COLO829 (cell line): ENCODE results near the gene FAM32A.

Source experiments
- DNase-seq: peaks from one replicate; pipeline ENCODE4 v3.0.0; 2012; ENCODE audit warnings: low spot score

Gene FAM32A

DNA sequence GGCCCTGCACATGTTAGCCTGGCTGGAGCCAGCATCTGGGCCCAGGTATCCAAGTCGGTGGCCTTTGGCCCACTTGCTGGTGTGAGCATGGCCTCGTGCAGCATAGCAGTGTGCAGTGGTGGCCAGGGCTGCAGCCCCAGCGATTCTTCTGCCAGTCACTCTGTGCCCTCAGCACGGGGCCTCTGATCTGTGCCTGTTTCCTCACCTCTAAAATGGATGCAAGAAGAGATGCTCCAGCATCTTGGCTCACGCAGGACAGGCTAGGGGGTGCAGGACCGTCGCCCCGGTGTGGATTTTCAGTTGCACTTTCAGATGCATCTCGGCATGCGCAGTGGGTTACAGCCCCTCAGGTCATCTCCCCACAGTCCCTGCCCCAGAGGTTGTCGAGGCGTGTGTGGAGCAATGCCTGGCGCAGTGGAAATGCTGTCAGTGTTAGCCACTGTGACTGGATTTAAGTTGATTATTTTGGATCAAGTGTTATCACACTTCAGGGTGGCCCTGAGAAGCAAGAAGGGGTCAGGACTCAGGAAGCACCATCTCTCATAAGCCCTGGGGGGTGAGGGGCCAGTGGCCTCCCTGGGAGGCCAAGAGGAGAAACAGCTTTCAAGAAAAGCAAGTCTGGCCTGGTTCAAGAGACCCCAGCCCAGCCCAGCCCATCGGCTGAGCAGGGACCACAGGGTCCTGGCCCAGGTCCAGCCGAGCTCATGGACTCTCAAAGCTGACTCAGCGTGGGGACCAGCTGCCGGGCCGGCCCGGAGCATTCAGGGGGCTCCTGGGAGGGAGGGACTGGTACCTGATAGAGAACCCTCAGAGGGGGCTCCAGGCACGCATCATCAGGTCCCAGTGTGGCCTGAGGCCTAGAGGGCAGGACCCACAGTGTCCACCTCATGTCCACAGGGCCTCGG is 40.3 kb downstream of the FAM32A start:
- DNase-seq: no peak

DNA sequence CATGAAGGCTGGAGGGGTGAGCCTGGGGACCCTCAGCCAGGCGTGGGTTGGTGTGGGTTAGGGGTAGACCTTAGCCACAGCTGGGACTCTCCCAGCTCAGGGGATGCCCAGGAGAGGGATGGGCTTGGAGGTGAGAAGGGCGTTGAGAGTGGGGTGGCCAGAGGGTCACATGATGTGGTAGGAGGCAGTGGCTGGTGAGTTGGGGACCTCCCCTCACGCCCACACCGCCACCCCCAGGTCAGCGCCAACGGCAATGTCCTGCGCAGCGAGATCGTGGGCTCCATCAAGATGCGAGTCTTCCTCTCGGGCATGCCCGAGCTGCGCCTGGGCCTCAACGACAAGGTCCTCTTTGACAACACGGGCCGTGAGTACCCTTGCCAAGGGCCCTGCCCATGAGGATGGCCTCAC is 41.0 kb downstream of the FAM32A start:
- no peak for DNase-seq

DNA sequence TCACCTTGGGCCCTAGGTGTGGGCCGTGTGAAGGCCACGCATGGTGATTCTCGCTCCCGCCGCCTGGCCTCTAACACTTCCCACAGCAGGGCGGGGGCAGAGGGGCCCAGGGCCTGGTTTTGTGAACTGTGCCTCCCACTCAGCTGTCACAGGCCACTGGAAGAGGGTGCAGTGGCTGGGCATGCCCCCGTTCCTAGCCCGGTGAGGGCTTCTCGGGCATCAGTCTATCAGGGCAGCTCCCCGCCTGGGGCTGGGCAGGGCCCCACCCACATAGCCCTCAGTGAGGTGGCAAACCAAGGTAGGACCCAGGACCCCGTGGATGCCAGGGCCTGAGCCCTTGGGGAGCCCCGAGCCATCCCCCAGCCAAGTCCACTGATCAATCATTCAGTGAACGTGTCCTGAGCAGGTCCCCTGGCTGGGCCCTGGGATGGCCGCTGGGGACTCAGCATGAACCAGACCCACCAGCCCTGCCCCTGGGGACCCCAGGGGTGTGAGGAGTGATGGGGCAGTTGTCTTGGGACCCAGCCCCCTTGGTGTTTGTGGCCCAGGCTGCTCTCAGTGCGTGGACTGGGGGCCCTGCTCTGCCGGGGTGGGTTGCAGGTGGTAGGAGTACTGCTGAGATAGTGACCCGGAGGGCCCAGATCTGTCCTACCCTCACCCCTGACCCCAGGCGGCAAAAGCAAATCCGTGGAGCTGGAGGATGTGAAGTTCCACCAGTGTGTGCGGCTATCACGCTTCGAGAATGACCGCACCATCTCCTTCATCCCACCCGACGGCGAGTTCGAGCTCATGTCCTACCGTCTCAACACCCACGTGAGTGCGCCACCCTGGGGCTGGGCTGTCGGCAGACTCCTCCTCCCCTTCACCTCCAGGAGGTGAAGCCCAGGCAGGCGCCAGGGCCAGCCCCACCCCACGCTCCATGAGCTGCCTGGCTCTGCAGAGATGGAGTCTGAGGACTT is 41.9 kb downstream of the FAM32A start:
- DNase-seq: no peak

DNA sequence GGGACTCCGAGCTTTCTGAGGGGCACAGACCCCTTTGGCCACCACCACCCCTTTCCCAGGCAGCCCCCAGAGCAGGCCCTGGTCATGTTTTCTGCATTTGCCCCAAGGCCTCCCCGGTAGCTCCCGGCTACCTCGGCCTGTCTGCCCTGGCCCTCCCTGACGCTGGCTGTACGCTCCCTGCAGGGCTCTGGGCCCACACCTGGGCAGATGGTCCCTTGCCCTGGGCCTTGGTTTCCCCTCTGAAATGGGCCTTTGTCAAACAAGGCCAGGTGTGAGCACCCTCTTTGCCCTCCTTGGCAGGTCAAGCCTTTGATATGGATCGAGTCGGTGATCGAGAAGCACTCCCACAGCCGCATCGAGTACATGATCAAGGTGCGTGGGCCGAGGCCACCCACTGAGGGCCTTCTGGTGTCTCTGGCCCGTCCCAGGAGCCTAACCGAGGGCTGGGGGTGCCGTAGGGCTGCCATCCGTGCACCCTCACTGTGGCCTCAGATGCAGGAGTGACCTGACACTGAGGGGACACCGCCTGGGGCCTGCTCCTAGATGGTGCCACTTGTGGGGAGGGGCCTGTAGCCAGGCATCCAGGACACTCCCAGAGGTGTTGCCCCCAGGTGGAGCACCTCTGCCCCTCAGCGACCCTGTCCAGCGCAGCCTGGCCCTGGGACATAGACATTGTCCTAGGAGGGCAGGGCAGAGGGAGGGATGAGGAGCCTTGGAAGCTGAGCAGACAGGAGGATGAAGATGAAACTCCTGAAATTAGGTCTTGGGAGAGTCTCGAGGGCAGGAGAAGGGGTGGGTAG is 42.8 kb downstream of the FAM32A start:
- no peak for DNase-seq

DNA sequence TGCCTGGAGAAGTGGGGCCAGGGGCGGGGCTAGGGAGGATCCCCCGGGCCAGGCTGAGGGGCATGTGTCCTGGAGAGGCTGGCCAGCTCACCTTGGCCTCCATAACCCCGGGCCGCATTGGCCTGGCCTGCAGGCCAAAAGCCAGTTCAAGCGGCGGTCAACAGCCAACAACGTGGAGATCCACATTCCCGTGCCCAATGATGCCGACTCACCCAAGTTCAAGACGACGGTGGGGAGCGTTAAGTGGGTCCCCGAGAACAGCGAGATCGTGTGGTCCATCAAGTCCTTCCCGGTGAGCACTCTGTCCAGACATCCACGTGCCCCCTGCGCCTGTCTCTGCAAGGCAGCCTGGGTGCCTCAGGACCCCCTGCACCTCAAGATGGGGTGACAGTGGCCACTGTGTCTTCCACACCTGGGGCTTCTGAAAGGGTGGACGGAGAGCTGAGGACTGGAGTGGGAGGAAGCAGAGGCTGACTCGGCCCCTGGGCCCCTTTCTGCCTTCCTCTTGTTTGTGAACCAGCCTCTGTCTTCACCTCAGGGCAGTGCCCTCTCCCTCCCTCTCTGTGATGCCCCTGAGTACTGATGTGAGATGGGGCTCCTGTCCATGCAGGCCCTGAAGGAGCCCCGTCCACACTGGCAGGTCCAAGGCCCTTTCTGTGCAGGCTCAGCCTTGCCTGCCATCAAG is 43.6 kb downstream of the FAM32A start:
- DNase-seq: no peak

DNA sequence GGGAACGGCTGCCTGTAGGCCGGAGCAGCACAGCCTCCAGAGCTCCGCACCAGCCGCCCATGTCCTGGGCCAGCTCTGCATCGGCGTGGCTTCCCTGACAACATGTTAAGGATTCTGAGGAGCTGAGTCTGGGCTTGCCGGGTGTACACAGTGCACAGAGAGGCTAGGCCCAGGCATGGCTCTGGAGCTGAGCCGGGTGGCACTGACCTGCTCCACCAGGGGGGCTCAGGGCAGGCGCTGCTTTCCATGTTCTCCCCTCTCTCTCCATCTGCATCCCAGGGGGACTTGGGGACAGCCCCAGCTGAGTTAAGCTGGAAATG is 44.1 kb downstream of the FAM32A start:
- no peak for DNase-seq

DNA sequence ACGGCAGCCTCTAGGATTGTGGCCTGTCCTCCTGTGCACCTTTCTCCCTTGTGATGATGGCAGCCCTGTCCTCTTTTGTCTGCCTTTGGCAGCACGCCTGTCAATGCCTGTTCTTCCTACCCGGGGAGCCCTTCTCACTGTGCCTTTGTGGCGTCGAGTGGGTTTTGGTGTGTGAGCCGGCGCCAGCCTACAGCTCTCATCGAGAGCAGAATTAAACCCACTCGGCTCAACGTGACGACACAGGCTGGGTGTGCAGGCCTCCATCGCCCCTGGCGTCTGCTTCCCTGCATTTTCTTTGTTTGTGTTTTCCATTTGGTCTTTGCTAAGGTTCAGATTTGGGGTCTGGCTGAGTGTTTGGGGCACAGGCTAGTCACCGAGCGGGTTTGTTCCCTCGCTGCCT is 46.9 kb downstream of the FAM32A start:
- DNase-seq: no peak

DNA sequence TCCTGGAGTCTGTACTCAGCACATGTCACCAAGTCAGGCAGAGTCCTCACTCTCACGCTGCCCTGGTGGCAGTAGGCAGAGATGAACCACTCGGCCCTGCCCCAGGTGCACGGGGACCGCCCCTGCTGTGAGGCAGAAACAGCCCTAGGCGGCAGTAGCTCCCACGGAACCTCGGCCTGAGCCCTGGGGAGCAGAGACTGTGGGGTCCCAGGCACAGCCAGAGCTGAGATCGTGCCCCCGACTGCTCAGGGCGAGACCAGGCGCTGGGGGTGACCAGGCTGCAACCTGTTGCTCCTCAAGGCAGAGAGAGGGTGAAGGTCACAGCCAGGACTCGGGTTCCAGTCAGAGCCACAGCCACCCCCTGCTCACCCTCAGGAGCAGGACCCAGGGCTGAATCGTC is 47.4 kb downstream of the FAM32A start:
- no peak for DNase-seq

DNA sequence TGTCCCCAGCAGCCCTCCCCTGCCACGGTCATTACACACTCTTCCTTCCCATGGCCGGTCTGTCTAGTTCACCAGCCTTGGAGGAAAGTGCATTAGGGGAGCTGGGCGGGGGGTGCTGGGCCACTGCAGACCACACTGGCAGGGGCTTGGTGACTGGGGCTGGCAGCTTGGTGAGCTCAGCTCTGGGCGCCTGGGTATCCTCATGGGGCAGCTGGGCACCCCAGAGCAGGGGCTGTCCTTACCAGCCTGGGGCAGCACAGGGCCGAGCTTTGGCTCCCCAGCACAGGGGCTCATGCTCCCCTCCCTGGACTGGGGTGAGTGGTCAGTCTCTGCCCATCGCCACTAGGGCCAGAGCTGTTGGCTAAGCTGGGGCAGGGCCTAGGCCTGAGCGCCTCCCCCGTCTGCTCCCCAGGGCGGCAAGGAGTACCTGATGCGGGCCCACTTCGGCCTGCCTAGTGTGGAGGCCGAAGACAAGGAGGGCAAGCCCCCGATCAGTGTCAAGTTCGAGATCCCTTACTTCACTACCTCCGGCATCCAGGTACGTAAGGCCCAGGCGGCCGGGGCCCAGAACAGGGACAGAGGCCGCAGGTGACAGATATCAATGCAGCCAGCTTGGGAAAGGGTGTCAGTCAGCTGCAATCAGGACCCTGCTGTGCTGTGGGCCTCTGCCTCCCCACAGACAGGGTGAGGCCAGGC is 48.0 kb downstream of the FAM32A start:
- no peak for DNase-seq

DNA sequence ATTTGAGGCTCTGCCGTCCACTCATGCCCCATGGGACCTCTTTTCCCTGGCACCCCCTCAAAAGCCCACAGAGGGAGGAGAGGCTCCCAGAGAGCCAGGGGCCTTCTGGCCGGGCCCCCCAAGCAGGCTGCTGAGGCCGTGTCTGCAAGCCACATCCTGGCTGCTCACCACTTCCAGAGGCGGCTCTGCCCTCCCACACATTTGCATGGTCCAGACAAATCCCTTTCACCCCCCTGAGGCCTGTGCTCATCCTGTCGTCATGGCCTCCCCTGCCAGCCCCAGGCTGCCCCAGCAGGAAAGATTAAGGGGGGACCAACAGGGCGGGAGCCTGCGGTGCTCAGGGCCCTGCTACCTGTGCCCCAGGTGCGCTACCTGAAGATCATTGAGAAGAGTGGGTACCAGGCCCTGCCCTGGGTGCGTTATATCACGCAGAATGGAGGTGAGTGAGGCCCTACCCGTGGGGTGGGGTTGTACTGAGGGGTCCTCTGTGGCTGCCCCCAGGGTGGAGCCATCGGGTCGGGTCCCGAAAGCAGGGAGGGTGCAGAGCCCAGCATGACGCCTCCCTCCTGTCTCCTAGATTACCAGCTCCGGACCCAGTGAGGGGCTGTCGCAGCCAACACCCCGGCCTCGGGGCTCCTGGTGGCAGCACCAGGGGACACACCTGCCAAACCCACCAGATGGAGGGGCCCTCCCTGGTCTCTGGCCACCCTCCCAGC is 48.8 kb downstream of the FAM32A start:
- DNase-seq: no peak

DNA sequence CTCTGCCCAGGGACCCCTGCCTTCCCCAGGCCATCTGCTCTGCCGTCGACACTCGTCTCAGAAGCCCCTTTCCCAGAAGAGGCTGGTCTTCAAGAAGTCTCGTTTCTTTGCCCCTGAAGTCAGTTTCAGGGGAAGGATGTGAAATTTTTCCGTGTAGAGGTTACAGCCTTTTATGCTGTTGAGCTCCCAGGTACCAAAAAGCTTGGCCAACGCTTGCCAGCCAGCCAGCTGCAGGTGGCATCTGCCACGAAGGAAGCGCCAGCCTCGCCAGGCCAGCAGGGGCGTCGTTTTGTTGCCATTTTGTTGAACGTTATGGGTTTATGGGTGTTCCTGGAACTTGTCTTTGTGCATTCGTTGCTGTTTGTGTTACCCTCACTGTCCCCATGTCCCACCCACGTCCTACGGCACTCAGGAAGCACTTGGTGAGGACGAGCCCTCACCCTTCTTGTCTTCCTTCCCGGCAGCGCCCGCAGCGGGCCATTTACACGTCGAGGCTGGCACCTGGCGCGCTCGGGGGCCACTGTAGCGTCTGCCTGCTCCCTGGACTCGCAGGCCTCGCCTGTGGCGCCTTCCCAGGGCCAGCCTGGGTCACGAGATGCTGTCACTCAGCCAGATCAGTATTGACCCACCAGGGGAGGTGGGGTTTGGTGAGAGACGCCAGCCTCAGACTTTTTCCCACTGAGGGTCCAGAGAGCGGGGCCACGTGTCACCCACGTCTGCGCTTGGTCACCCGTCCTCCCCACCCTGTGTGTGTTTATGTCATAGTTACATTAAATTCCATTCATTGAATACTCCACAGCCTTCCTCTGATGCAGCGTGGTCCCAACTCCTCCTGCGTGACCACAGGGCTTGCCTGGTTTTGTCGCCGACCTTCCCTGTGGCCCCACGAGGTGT is 49.6 kb downstream of the FAM32A start:
- DNase-seq: no peak

DNA sequence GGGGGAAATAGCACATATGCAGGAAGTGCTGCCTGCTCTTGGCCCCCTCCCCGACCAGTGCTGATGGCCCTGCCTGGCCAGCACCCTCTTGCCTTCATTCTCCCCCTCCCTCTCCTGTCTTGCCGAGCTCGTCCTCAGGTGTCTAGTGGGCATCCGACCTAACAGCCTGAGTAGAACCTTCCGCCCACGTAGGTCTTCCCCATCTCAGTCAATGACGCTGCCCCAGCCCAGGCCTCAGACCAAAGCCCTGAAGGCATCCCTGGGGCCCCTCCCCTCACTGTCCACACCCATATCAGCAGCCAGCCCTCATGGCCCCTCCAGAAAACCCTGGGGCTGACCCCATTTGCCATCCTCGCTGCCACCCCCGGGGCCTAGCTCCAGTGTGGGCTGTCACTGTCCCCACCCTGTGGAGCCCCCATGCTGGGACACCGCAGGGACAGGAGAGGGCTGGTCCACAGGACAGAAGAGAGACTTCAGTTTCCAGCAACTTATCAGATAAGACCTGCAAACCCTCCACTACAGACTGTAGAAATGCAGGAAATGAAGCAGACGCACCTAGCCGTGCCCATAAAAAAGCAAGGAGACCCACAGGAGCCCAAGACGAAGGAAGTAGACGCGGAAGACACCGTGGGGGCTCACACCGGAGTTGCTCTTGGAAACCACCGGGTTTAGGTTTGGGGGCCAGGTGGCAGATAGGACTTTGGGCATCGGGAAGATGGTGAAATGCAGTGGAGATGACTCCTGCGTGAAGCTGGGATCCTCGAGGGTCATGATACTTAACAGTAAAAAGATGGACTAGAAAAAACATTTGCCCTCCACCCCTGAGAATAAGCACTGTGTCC is 50.8 kb downstream of the FAM32A start:
- DNase-seq: no peak
